Panc1 (cell line): ENCODE data around the gene PLIN5. TPM values are rescaled to one million over a fixed set of nuclear protein-coding genes. Genes with fewer than 3 reads are reported as not detected.

ENCODE experiments used
- ATAC-seq: fragments of 200-7000 bp; cut with Tn5 transposase; 2 replicates; pipeline ENCODE4 v1.9.1; 2020; ENCODE audit warnings: mild to moderate bottlenecking, moderate library complexity
- BruUV-seq: library from RNA; stranded (reverse); fragments of 400-500 nt; replicated peaks from 2 replicates; lab custom pipeline; 2021; lab: Mats Ljungman, UMichigan
- CTCF ChIA-PET: fragments of 300-600 bp; sonication (Branson Sonifier 250); formaldehyde crosslinking; loops from one replicate; lab custom pipeline; 2022; ENCODE audit warnings: antibody characterized with exemption; lab: Charles Lee
- POLR2A ChIA-PET: fragments of 300-600 bp; sonication (Branson Sonifier 250); formaldehyde crosslinking; loops from one replicate; lab custom pipeline; 2022; ENCODE audit warnings: antibody characterized with exemption; lab: Charles Lee
- DNase-seq: peaks from one replicate; pipeline ENCODE4 v3.0.0-alpha.2; 2010; ENCODE audit warnings: low read depth, low spot score
- H3K27ac ChIP-seq: 2 replicates; pipeline ENCODE4 v1.5.1; 2011; ENCODE audit warnings: mild to moderate bottlenecking, low read length, inconsistent platforms
- H3K27me3 ChIP-seq: fragments of 200-500 bp; sonication (Bioruptor generic); 2 replicates; pipeline ENCODE4 v1.6.0; 2014; ENCODE audit warnings: low read length, inconsistent platforms; ENCODE audit not compliant: control insufficient read depth, insufficient read depth
- H3K36me3 ChIP-seq: fragments of 200-500 bp; sonication (Bioruptor generic); 2 replicates; pipeline ENCODE4 v1.5.1; 2014; ENCODE audit warnings: inconsistent platforms, mild to moderate bottlenecking, low read length, moderate library complexity; ENCODE audit not compliant: control insufficient read depth, insufficient read depth
- H3K4me1 ChIP-seq: 2 replicates; pipeline ENCODE4 v1.5.1; 2011; ENCODE audit warnings: inconsistent platforms, mild to moderate bottlenecking, low read length, moderate library complexity; ENCODE audit not compliant: control insufficient read depth, insufficient read depth
- H3K4me3 ChIP-seq, 2 experiments: 2 replicates each; pipeline ENCODE4 v1.5.1; 2011 to 2012; ENCODE audit warnings: low read depth in 2 of 2, low read length in 2 of 2, mild to moderate bottlenecking in 2 of 2, inconsistent platforms in 1 of 2, moderate library complexity in 1 of 2
- H3K9me3 ChIP-seq: fragments of 200-500 bp; sonication (Bioruptor generic); 2 replicates; pipeline ENCODE4 v1.5.1; 2014; ENCODE audit warnings: low read depth, mild to moderate bottlenecking, inconsistent platforms, low read length, moderate library complexity; ENCODE audit not compliant: control insufficient read depth, insufficient read depth
- CTCF ChIP-seq: fragments of 450-650 bp; IDR thresholded peaks from 2 replicates; pipeline ENCODE4 v1.5.1; 2017; ENCODE audit warnings: mild to moderate bottlenecking
- POLR2AphosphoS5 ChIP-seq: IDR thresholded peaks from 2 replicates; pipeline ENCODE4 v1.6.1; 2012; ENCODE audit warnings: mild to moderate bottlenecking, low read depth, low read length, moderate library complexity
- REST ChIP-seq, 2 experiments: IDR thresholded peaks; 2 replicates each; pipeline ENCODE4 v1.6.1; 2011 to 2012; ENCODE audit warnings: low read depth in 2 of 2, control low read depth in 1 of 2, low read length in 1 of 2, mild to moderate bottlenecking in 1 of 2, moderate library complexity in 1 of 2; ENCODE audit not compliant: insufficient read depth in 1 of 2
- SIN3A ChIP-seq: IDR thresholded peaks from 2 replicates; pipeline ENCODE4 v1.6.1; 2012; ENCODE audit warnings: low read depth, mild to moderate bottlenecking, low read length, moderate library complexity, borderline replicate concordance; ENCODE audit not compliant: insufficient read depth
- TCF7L2 ChIP-seq: IDR thresholded peaks from 2 replicates; pipeline ENCODE4 v1.6.1; 2011; ENCODE audit warnings: mild to moderate bottlenecking, low read depth, low read length, inconsistent platforms
- in situ Hi-C: cut with HindIII; loops from 2 replicates; pipeline ENCODE4 v1.10.0; 2016; ENCODE audit warnings: low sequenced_read_pairs, low pct_unique_long_range_greater_than_20kb
- intact Hi-C: fragments of 100-400 bp; cut with micrococcal nuclease; formaldehyde crosslinking; loops from one replicate; pipeline ENCODE4 v1.10.0; 2022; ENCODE audit not compliant: unreplicated experiment
- total RNA-seq: library from RNA; stranded (reverse); gene quantifications from one replicate; pipeline ENCODE4 v1.2.1, GENCODE V29; 2021; ENCODE audit not compliant: unreplicated experiment

The PLIN5 gene
- total RNA-seq, 1 experiment from 2014 or later, result 0.64 TPM

DNA sequence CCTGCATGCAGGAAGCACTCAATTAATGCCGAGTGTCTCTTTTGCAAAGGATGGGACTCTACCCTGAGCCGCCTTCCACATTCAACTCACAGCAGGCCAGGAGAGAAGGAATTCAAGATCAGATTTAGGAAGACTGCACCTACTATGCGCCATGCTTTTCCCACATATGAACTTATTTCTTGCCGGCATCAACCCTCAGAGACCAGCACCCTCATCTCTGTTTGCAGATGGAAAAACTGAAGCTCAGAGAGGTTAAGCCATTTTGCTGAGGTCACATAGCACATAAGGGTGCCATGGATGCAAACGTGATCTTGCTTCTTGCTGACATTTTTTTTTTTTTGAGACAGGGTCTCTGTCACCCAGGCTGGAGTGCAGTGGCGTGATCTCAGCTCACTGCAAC lies 38.7 kb upstream of the PLIN5 start:
- TF ChIP-seq POLR2AphosphoS5 (no peak), TCF7L2 (no peak), CTCF (no peak), SIN3A (no peak), REST (IDR thresholded peaks at IDR 0.05; ENCODE audit: insufficient read depth in 1 of 2, low read depth in 2 of 2, low read length in 1 of 2) (no peak)
- ChIA-PET CTCF (no interaction called here), POLR2A (no interaction called here)
- DNase-seq (no peak), ATAC-seq (no peak)
- no TSS peak for BruUV-seq
- Histone ChIP-seq H3K27me3 (no peaks in the 10 kb centered on the region), H3K4me3 (no peak overlapping the region), H3K36me3 (no peaks in the 10 kb centered on the region), H3K27ac (no peak overlapping the region), H3K9me3 (no peaks in the 10 kb centered on the region), H3K4me1 (peaks cover 14% of the 10 kb centered on the region)
- in situ Hi-C loops, result no loop called here
- intact Hi-C loops, result no loop called here

- ChIA-PET CTCF (interaction anchor here (0.7 to 0.8 kb wide), 3 partner anchors 15 to 65 kb away, joined by 3 to 11 read pairs (median 3); no protein-coding TSS in a partner anchor), POLR2A (interaction anchor here (0.5 kb wide), 1 partner anchor 114 kb away, joined by 7 read pairs; no protein-coding TSS in a partner anchor)
- ATAC-seq (no peak), DNase-seq (no peak)
- H3K9me3 ChIP-seq, result no peaks in the 10 kb centered on the region
- H3K27me3 ChIP-seq, result no peaks in the 10 kb centered on the region
- BruUV-seq, result no TSS peak
- TF ChIP-seq SIN3A, result no peak
- TF ChIP-seq CTCF, result no peak
- no peak for TF ChIP-seq POLR2AphosphoS5
- TF ChIP-seq TCF7L2, result no peak
- TF ChIP-seq REST (IDR thresholded peaks at IDR 0.05; ENCODE audit: insufficient read depth in 1 of 2, low read depth in 2 of 2, low read length in 1 of 2), result no peak
- peaks cover 14% of the 10 kb centered on the region for H3K4me1 ChIP-seq
- no peak overlapping the region for H3K27ac ChIP-seq
- H3K4me3 ChIP-seq, result no peak overlapping the region
- no peaks in the 10 kb centered on the region for H3K36me3 ChIP-seq
- in situ Hi-C loops, result no loop called here
- intact Hi-C loops, result no loop called here
Measured at GRCh38 chr19:4571305-4571917, 36.4 kb upstream of the PLIN5 start.
